ENCODE results near the gene FAM83D.

DNA sequence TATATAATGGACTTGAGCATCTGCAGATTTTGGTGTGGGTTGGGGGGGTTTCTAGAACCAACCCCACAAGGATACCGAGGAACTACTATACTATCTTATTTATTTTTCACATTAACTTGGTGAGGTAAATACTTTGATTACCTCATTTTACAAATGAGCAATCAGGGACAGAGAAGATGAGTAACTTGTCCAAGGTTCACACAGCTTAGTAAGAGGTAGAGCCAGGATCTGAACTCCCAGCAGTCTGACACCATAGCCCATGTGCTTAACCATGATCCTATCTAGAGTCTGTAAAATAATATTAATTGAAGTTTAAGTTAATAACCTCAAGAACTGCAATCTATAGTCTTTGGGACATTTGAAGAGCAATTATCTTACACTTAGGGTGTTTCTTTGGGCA, 64.5 kb downstream of the FAM83D start:
- no peak for TF ChIP-seq POLR2AphosphoS5 (IDR thresholded peaks at IDR 0.05)
- TF ChIP-seq CTCF (IDR thresholded peaks at IDR 0.05 in 8 of 11, conservative IDR thresholded peaks at IDR 0.05 in 3 of 11), result no peak
